SU-DHL-6 (cell line): Measurements from ENCODE around the gene B3GALT5.

ENCODE experiments used
- H2AFZ ChIP-seq: fragments of 200-600 bp; sonication (generic); 2 replicates; pipeline ENCODE4 v1.6.1; 2014; ENCODE audit warnings: low read depth, mild to moderate bottlenecking, moderate library complexity, mixed read lengths, antibody characterized with exemption, low read length; ENCODE audit not compliant: severe bottlenecking
- H3F3A ChIP-seq: fragments of 200-600 bp; shearing (Covaris generic); 2 replicates; pipeline ENCODE4 v1.6.0; 2016; ENCODE audit warnings: antibody characterized with exemption, mild to moderate bottlenecking; ENCODE audit not compliant: insufficient read depth
- H3K27ac ChIP-seq: fragments of 200-600 bp; sonication (generic); 2 replicates; pipeline ENCODE4 v1.5.1; 2016; ENCODE audit warnings: low read depth, mild to moderate bottlenecking, low read length, moderate library complexity, mixed read lengths
- H3K27me3 ChIP-seq: fragments of 200-600 bp; sonication (generic), shearing (Covaris generic); 2 replicates; pipeline ENCODE4 v1.6.0; 2014; ENCODE audit warnings: mild to moderate bottlenecking, low read length
- H3K36me3 ChIP-seq: fragments of 200-600 bp; sonication (generic); 2 replicates; pipeline ENCODE4 v1.6.1; 2014; ENCODE audit warnings: mild to moderate bottlenecking, low read length, mixed read lengths
- H3K4me2 ChIP-seq: fragments of 300-600, 200-600 bp; shearing (Covaris generic), sonication (generic); 2 replicates; pipeline ENCODE4 v1.6.0; 2014; ENCODE audit warnings: low read length, low read depth, mild to moderate bottlenecking; ENCODE audit not compliant: poor library complexity, severe bottlenecking
- H3K4me3 ChIP-seq: fragments of 200-600 bp; sonication (generic); 2 replicates; pipeline ENCODE4 v1.5.1; 2014; ENCODE audit warnings: antibody characterized with exemption, low read length, mild to moderate bottlenecking, mixed read lengths; ENCODE audit not compliant: insufficient read depth, poor library complexity, severe bottlenecking
- H3K79me2 ChIP-seq: fragments of 200-600 bp; sonication (generic); 2 replicates; pipeline ENCODE4 v1.6.1; 2014; ENCODE audit warnings: mild to moderate bottlenecking, low read length, moderate library complexity; ENCODE audit not compliant: insufficient read depth
- H3K9ac ChIP-seq: fragments of 200-600 bp; sonication (generic); 2 replicates; pipeline ENCODE4 v1.7.0; 2014; ENCODE audit warnings: mild to moderate bottlenecking, low read length
- H3K9me2 ChIP-seq: fragments of 200-600 bp; sonication (generic); replicated peaks from 2 replicates; pipeline ENCODE4 v1.6.1; 2014; ENCODE audit warnings: low read length; ENCODE audit not compliant: insufficient read depth
- H3K9me3 ChIP-seq: fragments of 200-600 bp; sonication (generic); 2 replicates; pipeline ENCODE4 v1.6.1; 2014; ENCODE audit warnings: low read length, mixed read lengths; ENCODE audit not compliant: insufficient read depth
- H4K20me1 ChIP-seq: fragments of 200-600 bp; sonication (generic); 2 replicates; pipeline ENCODE4 v1.6.1; 2014; ENCODE audit warnings: low read depth, mild to moderate bottlenecking, antibody characterized with exemption, low read length, moderate library complexity, mixed read lengths
- CTCF ChIP-seq: fragments of 200-600 bp; sonication (generic); IDR thresholded peaks from one replicate; pipeline ENCODE4 v1.5.1; 2017; ENCODE audit warnings: antibody characterized with exemption, mild to moderate bottlenecking, low read length, moderate library complexity; ENCODE audit not compliant: insufficient read depth, poor library complexity, severe bottlenecking
- EZH2phosphoT487 ChIP-seq: fragments of 200-600 bp; sonication (generic), shearing (Covaris generic); conservative IDR thresholded peaks from 2 replicates; pipeline ENCODE4 v1.6.1; 2018; ENCODE audit warnings: mild to moderate bottlenecking, antibody characterized with exemption, low read length, moderate library complexity, mixed read lengths

The B3GALT5 gene

DNA sequence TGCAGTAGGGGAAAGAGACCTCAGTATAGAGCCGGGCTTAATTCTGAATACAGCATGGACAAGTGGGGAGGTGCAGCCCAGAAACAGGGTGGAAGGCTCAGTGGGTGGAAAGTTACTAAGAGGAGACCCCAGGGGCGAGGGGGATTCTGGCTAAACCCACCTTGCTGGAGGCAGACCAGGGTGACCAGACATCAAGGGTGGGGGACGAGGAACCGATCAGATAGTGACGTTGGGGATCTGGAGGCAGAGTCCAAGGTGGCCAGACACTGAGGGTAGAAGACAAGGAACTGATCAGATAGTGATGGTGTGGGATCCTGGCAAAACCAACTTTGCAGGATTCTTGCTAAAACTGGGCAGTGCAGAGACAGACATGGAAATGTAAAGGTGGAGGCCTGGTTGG is 36.8 kb downstream of the B3GALT5 start:
- H3K9me3 ChIP-seq, result no peaks in the 10 kb centered on the region
- no peak overlapping the region for H2AFZ ChIP-seq
- H3K36me3 ChIP-seq, result no peaks in the 10 kb centered on the region
- no peak overlapping the region for H3K4me3 ChIP-seq
- H3K79me2 ChIP-seq, result no peaks in the 10 kb centered on the region
- H4K20me1 ChIP-seq, result no peaks in the 10 kb centered on the region
- H3K9ac ChIP-seq, result no peak overlapping the region
- H3K4me2 ChIP-seq, result no peak overlapping the region
- H3K27ac ChIP-seq, result no peak overlapping the region
- TF ChIP-seq EZH2phosphoT487, result no peak
- TF ChIP-seq CTCF, result no peak
- H3K9me2 ChIP-seq, result no peaks in the 10 kb centered on the region
- H3K27me3 ChIP-seq, result no peaks in the 10 kb centered on the region
- H3F3A ChIP-seq, result no peaks in the 10 kb centered on the region

DNA sequence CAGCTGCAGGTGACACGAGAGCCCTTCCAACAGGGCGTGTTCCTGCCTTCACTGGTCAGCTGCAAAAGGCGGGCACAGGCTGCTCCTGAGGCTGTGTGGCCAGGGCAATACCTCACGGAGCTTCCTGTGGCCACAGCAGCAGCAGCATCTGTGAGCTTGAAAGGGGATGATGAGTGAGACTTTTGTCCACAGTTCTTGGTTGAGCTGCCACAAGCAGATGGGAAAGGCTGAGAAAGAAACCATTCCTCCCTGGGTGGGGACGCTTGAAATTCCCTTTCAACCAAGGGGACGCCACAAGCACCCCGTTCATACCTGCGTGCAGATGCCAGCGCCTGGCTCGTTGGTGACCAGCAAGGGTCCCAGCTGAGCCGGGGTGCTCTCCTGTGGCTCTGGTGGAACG is 37.6 kb downstream of the B3GALT5 start:
- H4K20me1 ChIP-seq, result no peaks in the 10 kb centered on the region
- H3K4me2 ChIP-seq, result no peak overlapping the region
- no peaks in the 10 kb centered on the region for H3K79me2 ChIP-seq
- no peaks in the 10 kb centered on the region for H3K9me3 ChIP-seq
- no peaks in the 10 kb centered on the region for H3K27me3 ChIP-seq
- H2AFZ ChIP-seq, result no peak overlapping the region
- no peaks in the 10 kb centered on the region for H3F3A ChIP-seq
- no peak for TF ChIP-seq EZH2phosphoT487
- no peak for TF ChIP-seq CTCF
- no peak overlapping the region for H3K4me3 ChIP-seq
- H3K9ac ChIP-seq, result no peak overlapping the region
- H3K27ac ChIP-seq, result no peak overlapping the region
- H3K36me3 ChIP-seq, result no peaks in the 10 kb centered on the region
- no peaks in the 10 kb centered on the region for H3K9me2 ChIP-seq

GRCh38 chr21:39650801-39651200 is 38.1 kb downstream of the B3GALT5 start:
- no peak overlapping the region for H2AFZ ChIP-seq
- H4K20me1 ChIP-seq, result no peaks in the 10 kb centered on the region
- H3F3A ChIP-seq, result no peaks in the 10 kb centered on the region
- no peak overlapping the region for H3K27ac ChIP-seq
- no peaks in the 10 kb centered on the region for H3K79me2 ChIP-seq
- H3K9me2 ChIP-seq, result no peaks in the 10 kb centered on the region
- H3K4me3 ChIP-seq, result no peak overlapping the region
- no peaks in the 10 kb centered on the region for H3K36me3 ChIP-seq
- no peak overlapping the region for H3K4me2 ChIP-seq
- H3K27me3 ChIP-seq, result no peaks in the 10 kb centered on the region
- H3K9me3 ChIP-seq, result no peaks in the 10 kb centered on the region
- TF ChIP-seq EZH2phosphoT487 (no peak), CTCF (no peak)
- H3K9ac ChIP-seq, result no peak overlapping the region

DNA sequence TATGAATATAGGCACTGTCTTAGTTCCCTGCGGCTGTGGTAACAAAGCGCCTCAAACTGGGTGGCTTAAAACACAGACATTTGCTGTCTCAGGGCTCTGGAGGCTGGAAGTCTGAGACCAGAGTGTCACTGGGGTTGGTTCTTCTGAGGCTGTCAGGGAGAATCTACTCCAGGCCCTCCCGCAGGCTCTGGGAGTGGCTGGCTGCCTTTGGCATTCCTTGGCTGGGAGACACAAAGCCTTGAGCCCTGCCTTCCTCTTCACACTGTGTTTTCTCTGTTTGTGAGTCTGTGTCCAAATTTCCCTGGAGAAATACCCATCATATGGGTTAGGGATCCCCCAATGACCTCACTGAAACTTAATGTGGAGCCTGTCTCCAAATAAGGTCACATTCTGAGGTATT is 38.5 kb downstream of the B3GALT5 start:
- TF ChIP-seq EZH2phosphoT487 (no peak), CTCF (no peak)
- H2AFZ ChIP-seq, result no peak overlapping the region
- H3K4me2 ChIP-seq, result no peak overlapping the region
- no peaks in the 10 kb centered on the region for H3F3A ChIP-seq
- no peaks in the 10 kb centered on the region for H3K79me2 ChIP-seq
- no peaks in the 10 kb centered on the region for H3K9me3 ChIP-seq
- no peak overlapping the region for H3K9ac ChIP-seq
- no peak overlapping the region for H3K4me3 ChIP-seq
- no peak overlapping the region for H3K27ac ChIP-seq
- no peaks in the 10 kb centered on the region for H3K27me3 ChIP-seq
- H3K9me2 ChIP-seq, result no peaks in the 10 kb centered on the region
- H4K20me1 ChIP-seq, result no peaks in the 10 kb centered on the region
- H3K36me3 ChIP-seq, result no peaks in the 10 kb centered on the region
